HG03469 (cell line): ENCODE results near the gene FZR1.

Experiments
- ATAC-seq: cut with Tn5 transposase; IDR thresholded peaks from one replicate; pipeline ENCODE4 v1.9.1; 2021; ENCODE audit warnings: mild to moderate bottlenecking, moderate library complexity, moderate number of reproducible peaks; ENCODE audit not compliant: unreplicated experiment

The FZR1 gene

GRCh38 chr19:3586707-3587346, 80.7 kb downstream of the FZR1 start:
- ATAC-seq: no peak
